ENCODE measurements around the gene PRDM1.

PRDM1 gene

GRCh38 chr6:106113256-106113959 is 27.3 kb downstream of the PRDM1 start:
- DNase-seq, result no peak
- intact Hi-C loops (cut with DNase I), result no loop called here

GRCh38 chr6:106114492-106114891 is 28.4 kb downstream of the PRDM1 start:
- intact Hi-C loops (cut with DNase I), result no loop called here
- DNase-seq, result no peak

GRCh38 chr6:106115286-106115685 is 29.1 kb downstream of the PRDM1 start:
- intact Hi-C loops (cut with DNase I), result no loop called here
- DNase-seq, result no peak

- intact Hi-C loops (cut with DNase I), result no loop called here
- peak in 9 of 10 donors; percentile 45 to 95 (median 78) for DNase-seq
Observed at GRCh38 chr6:106116125-106116832, 30.1 kb downstream of the PRDM1 start.

- DNase-seq, result no peak
- intact Hi-C loops (cut with DNase I), result no loop called here
Observed at GRCh38 chr6:106117579-106117978, 31.4 kb downstream of the PRDM1 start.

- intact Hi-C loops (cut with DNase I), result no loop called here
- DNase-seq, result no peak
Observed at GRCh38 chr6:106118835-106119431, 32.8 kb downstream of the PRDM1 start.

- DNase-seq, result no peak
- intact Hi-C loops (cut with DNase I), result no loop called here
Observed at GRCh38 chr6:106119546-106119945, 33.4 kb downstream of the PRDM1 start.

- intact Hi-C loops (cut with DNase I), result no loop called here
- DNase-seq, result no peak
Observed at GRCh38 chr6:106120006-106120405, 33.9 kb downstream of the PRDM1 start.

- DNase-seq, result no peak
- intact Hi-C loops (cut with DNase I), result no loop called here
Observed at GRCh38 chr6:106120406-106120805, 34.3 kb downstream of the PRDM1 start.

GRCh38 chr6:106122306-106122918 is 36.3 kb downstream of the PRDM1 start:
- peak in 1 of 10 donors; percentile 43 for DNase-seq
- intact Hi-C loops (cut with DNase I), result no loop called here

- intact Hi-C loops (cut with DNase I), result no loop called here
- DNase-seq, result no peak
Observed at GRCh38 chr6:106122938-106123656, 37.0 kb downstream of the PRDM1 start.

- DNase-seq, result no peak
- intact Hi-C loops (cut with DNase I), result no loop called here
Observed at GRCh38 chr6:106124015-106124414, 37.9 kb downstream of the PRDM1 start.

- intact Hi-C loops (cut with DNase I), result no loop called here
- DNase-seq, result no peak
Observed at GRCh38 chr6:106124437-106125430, 38.6 kb downstream of the PRDM1 start.

GRCh38 chr6:106125925-106126435 is 39.8 kb downstream of the PRDM1 start:
- DNase-seq, result peak in 1 of 10 donors; percentile 77
- intact Hi-C loops (cut with DNase I), result no loop called here

- intact Hi-C loops (cut with DNase I), result no loop called here
- no peak for DNase-seq
Observed at GRCh38 chr6:106126482-106126881, 40.3 kb downstream of the PRDM1 start.

GRCh38 chr6:106128981-106129781 is 43.0 kb downstream of the PRDM1 start:
- DNase-seq, result no peak
- intact Hi-C loops (cut with DNase I), result no loop called here

GRCh38 chr6:106132153-106132698 is 46.1 kb downstream of the PRDM1 start:
- intact Hi-C loops (cut with DNase I), result no loop called here
- DNase-seq, result no peak

GRCh38 chr6:106133040-106133439 is 46.9 kb downstream of the PRDM1 start:
- intact Hi-C loops (cut with DNase I), result no loop called here
- DNase-seq, result peak in 1 of 10 donors; percentile 37

Measured in posterior cingulate gyrus (tissue), 11 donors.